ENCODE measurements around the gene ADAM12.

The ADAM12 gene

DNA sequence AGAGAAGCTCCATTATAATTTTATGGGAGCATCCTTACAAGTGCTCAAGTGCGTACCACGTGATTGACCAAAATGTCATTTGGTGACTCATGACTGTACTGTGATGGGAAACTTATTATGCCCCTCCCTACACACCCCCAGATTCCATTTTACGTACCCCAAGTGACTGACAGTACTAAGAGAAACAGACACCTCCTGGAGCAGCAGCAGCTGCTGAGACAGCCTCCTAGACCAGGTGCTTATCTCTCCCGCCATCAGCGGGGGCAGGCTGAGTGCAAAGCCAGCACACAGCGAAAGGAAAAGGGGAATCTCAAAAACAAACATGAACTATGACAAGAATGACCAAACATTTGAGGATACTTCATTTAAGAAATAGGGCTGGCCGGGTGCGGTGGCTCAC, 4.2 kb upstream of the ADAM12 start:
- H3K4me3 ChIP-seq (ENCODE audit: low read length) = no peak overlapping the region
- H4K20me1 ChIP-seq (ENCODE audit: insufficient read depth, low read length) = no peaks in the 10 kb centered on the region
- no peak overlapping the region for H3K9ac ChIP-seq (ENCODE audit: low read length)
- TF ChIP-seq CTCF (IDR thresholded peaks at IDR 0.05; ENCODE audit: low read depth, low read length) (no peak), EZH2phosphoT487 (IDR thresholded peaks at IDR 0.05; ENCODE audit: low read depth) (no peak)
- H3K9me3 ChIP-seq (ENCODE audit: insufficient read depth, low read length) = no peaks in the 10 kb centered on the region
- H3K4me1 ChIP-seq (ENCODE audit: low read length) = no peaks in the 10 kb centered on the region
- no peak overlapping the region for H3K4me2 ChIP-seq (ENCODE audit: low read length)
- H3K79me2 ChIP-seq (ENCODE audit: low read length) = no peaks in the 10 kb centered on the region
- no peak overlapping the region for H2AFZ ChIP-seq (ENCODE audit: low read depth, low read length)
- no peaks in the 10 kb centered on the region for H3K27me3 ChIP-seq (ENCODE audit: low read depth, low read length)
- H3K36me3 ChIP-seq (replicated peaks; ENCODE audit: low read depth, low read length) = no peaks in the 10 kb centered on the region
- no peak overlapping the region for H3K27ac ChIP-seq (ENCODE audit: low read length)

DNA sequence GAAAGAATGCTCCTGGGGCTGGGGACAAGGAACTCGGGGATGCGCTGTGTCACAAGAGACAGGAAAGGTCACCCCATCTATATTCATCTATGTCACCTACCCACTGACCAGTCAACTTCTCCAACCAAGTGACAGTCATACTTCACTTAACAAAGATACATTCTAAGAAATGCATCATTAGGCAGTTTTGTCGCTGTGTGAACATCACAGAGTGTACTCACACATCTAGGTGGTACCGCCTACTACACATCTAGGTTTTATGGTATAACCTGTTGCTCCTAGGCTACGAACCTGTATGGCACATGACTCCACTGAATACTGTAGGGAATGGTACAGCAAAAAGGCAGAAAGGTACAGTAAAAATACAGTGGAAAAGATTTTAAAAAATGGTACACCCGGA, 3.8 kb upstream of the ADAM12 start:
- no peaks in the 10 kb centered on the region for H4K20me1 ChIP-seq (ENCODE audit: insufficient read depth, low read length)
- no peaks in the 10 kb centered on the region for H3K79me2 ChIP-seq (ENCODE audit: low read length)
- TF ChIP-seq EZH2phosphoT487 (IDR thresholded peaks at IDR 0.05; ENCODE audit: low read depth) = no peak
- TF ChIP-seq CTCF (IDR thresholded peaks at IDR 0.05; ENCODE audit: low read depth, low read length) = no peak
- no peaks in the 10 kb centered on the region for H3K9me3 ChIP-seq (ENCODE audit: insufficient read depth, low read length)
- no peak overlapping the region for H3K4me3 ChIP-seq (ENCODE audit: low read length)
- H3K4me2 ChIP-seq (ENCODE audit: low read length) = no peak overlapping the region
- H3K27me3 ChIP-seq (ENCODE audit: low read depth, low read length) = no peaks in the 10 kb centered on the region
- no peaks in the 10 kb centered on the region for H3K4me1 ChIP-seq (ENCODE audit: low read length)
- H3K9ac ChIP-seq (ENCODE audit: low read length) = no peak overlapping the region
- no peak overlapping the region for H3K27ac ChIP-seq (ENCODE audit: low read length)
- H3K36me3 ChIP-seq (replicated peaks; ENCODE audit: low read depth, low read length) = no peaks in the 10 kb centered on the region
- H2AFZ ChIP-seq (ENCODE audit: low read depth, low read length) = no peak overlapping the region

- Histone ChIP-seq H3K4me2 (ENCODE audit: low read length) (no peak overlapping the region), H3K36me3 (replicated peaks; ENCODE audit: low read depth, low read length) (no peaks in the 10 kb centered on the region), H3K27ac (ENCODE audit: low read length) (no peak overlapping the region), H3K27me3 (ENCODE audit: low read depth, low read length) (no peaks in the 10 kb centered on the region), H3K79me2 (ENCODE audit: low read length) (no peaks in the 10 kb centered on the region), H3K9ac (ENCODE audit: low read length) (no peak overlapping the region), H4K20me1 (ENCODE audit: insufficient read depth, low read length) (no peaks in the 10 kb centered on the region), H3K4me1 (ENCODE audit: low read length) (no peaks in the 10 kb centered on the region), H2AFZ (ENCODE audit: low read depth, low read length) (no peak overlapping the region), H3K4me3 (ENCODE audit: low read length) (no peak overlapping the region), H3K9me3 (ENCODE audit: insufficient read depth, low read length) (no peaks in the 10 kb centered on the region)
- TF ChIP-seq EZH2phosphoT487 (IDR thresholded peaks at IDR 0.05; ENCODE audit: low read depth) = no peak
- no peak for TF ChIP-seq CTCF (IDR thresholded peaks at IDR 0.05; ENCODE audit: low read depth, low read length)
These were observed 3.1 kb upstream of the ADAM12 start for GRCh38 chr10:126391192-126391885.

DNA sequence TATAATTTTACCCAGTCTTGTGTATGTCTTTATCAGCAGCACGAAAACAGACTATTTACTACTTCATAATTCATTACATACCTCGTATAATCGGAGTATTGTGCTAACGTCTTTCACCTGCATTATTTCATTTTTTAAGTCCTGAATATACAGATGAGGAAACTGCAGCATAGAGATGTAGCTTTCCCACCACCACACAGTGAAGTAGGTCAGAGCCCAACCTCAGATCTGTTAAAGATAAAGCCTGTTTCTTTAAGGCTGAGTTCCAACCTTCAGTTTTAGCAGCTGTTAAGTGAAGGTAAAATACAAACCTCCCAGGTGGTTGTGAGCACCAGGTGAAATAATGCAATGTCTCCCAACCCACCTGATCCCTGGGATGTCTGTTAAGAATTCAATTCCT, 2.0 kb upstream of the ADAM12 start:
- Histone ChIP-seq H3K9me3 (ENCODE audit: insufficient read depth, low read length) (no peaks in the 10 kb centered on the region), H3K79me2 (ENCODE audit: low read length) (no peaks in the 10 kb centered on the region), H3K4me3 (ENCODE audit: low read length) (no peak overlapping the region), H3K4me1 (ENCODE audit: low read length) (no peaks in the 10 kb centered on the region), H3K27me3 (ENCODE audit: low read depth, low read length) (no peaks in the 10 kb centered on the region), H4K20me1 (ENCODE audit: insufficient read depth, low read length) (no peaks in the 10 kb centered on the region), H3K36me3 (replicated peaks; ENCODE audit: low read depth, low read length) (no peaks in the 10 kb centered on the region), H3K9ac (ENCODE audit: low read length) (no peak overlapping the region), H3K4me2 (ENCODE audit: low read length) (no peak overlapping the region), H3K27ac (ENCODE audit: low read length) (no peak overlapping the region), H2AFZ (ENCODE audit: low read depth, low read length) (no peak overlapping the region)
- TF ChIP-seq EZH2phosphoT487 (IDR thresholded peaks at IDR 0.05; ENCODE audit: low read depth) = no peak
- no peak for TF ChIP-seq CTCF (IDR thresholded peaks at IDR 0.05; ENCODE audit: low read depth, low read length)

Data from OCI-LY3 (cell line).